GM12864 (cell line): ENCODE measurements around the gene P2RX3.

Experiments used
- DNase-seq: peaks from one replicate; pipeline ENCODE4 v3.0.0-alpha.2; 2011; ENCODE audit warnings: low read depth
- H3K4me3 ChIP-seq: 2 replicates; pipeline ENCODE4 v1.5.1; 2011; ENCODE audit warnings: mild to moderate bottlenecking, low read depth, low read length, control low read depth
- TF ChIP-seq, protein P1 (sequence below): IDR thresholded peaks from 2 replicates; pipeline ENCODE4 v1.5.1; 2011; ENCODE audit warnings: low read depth, mild to moderate bottlenecking, moderate library complexity, low read length, control low read depth, inconsistent platforms; ENCODE audit errors: missing control alignments

P2RX3 gene

GRCh38 chr11:57407010-57407920 lies 69.1 kb downstream of the P2RX3 start:
- DNase-seq = no peak
- no peak overlapping the region for H3K4me3 ChIP-seq
- TF ChIP-seq, protein P1, sequence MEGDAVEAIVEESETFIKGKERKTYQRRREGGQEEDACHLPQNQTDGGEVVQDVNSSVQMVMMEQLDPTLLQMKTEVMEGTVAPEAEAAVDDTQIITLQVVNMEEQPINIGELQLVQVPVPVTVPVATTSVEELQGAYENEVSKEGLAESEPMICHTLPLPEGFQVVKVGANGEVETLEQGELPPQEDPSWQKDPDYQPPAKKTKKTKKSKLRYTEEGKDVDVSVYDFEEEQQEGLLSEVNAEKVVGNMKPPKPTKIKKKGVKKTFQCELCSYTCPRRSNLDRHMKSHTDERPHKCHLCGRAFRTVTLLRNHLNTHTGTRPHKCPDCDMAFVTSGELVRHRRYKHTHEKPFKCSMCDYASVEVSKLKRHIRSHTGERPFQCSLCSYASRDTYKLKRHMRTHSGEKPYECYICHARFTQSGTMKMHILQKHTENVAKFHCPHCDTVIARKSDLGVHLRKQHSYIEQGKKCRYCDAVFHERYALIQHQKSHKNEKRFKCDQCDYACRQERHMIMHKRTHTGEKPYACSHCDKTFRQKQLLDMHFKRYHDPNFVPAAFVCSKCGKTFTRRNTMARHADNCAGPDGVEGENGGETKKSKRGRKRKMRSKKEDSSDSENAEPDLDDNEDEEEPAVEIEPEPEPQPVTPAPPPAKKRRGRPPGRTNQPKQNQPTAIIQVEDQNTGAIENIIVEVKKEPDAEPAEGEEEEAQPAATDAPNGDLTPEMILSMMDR = no peak

DNA sequence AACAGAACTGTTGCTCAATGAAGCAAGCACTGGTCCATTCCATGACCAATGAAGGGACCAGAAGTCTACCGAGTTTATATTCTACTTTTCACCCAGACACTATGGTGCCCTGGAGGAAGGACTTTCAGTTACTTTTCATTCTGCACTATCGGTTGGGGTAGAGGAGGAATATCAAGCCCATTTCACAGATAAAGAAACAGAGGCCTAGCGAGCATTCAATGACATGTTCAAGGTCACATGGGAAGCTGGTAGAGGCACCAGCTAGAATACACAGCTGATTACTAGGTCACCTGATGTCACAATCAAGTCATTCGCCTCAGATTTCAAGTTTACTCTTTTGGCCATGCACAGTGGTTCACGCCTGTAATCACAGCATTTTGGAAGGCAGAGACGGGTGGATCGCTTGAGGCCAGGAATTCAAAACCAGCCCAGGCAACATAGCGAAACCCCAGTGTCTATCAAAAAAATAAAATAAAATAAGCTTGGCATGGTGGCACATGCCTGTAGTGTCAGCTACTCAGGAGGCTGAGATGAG lies 69.9 kb downstream of the P2RX3 start:
- no peak overlapping the region for H3K4me3 ChIP-seq
- no peak for DNase-seq
- TF ChIP-seq, protein P1 = no peak

DNA sequence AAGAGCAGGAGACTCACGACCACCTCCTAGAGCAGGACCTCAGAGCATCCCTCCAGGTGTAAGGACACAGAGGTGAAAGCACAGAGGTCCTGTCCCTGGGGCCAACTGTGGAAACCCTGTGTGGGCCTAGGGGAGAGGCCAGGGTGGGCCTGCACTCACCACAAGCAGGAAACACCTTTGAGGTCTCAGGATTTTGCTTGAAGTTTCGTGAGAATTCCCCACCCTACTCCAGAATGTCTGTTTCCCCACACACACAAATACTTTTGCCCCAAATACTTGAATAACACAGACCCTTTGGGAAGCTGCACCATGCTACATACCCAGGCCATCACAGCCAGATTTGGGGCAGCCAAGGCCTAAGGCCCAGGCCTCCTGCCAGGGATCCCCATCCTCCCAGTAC lies 70.6 kb downstream of the P2RX3 start:
- TF ChIP-seq, protein P1 = no peak
- no peak for DNase-seq
- no peak overlapping the region for H3K4me3 ChIP-seq

DNA sequence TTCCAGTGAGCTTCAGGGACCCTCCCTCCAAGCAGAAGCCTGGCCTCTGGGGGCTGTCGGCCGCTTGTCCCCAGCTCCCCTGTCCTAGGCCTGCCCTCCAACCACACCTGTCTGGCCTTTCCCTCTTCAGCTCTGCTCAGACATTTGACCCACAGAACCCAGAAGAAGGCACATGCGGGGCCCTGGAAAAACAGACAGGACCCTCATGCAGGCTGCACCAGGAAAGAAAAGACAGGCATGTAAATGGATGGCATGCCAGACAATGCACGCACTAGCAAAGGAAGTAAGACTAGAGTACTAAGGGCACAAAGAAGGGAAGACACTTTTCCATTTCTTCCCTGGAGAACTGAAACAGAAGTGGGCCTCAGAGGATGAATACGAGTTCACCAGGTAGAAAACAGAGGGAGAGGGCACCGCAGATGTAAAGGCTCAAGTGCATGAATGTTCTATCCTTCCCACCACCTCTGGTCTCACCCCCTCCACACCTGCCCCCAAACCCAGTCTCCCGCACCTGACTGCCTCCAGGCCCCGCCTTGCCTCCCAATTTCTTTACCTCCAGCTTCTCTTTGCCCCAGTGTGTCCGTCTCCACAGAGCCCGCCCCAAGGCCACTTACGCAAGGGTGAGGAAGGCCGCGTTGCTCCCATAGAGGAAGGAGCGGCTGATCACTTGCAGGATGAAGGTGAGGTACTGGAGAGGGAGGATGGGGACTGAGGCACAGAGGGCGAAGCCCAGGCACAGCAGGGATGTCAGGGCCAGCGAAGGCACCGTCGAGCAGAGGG lies 71.4 kb downstream of the P2RX3 start:
- TF ChIP-seq, protein P1 = no peak
- no peak for DNase-seq
- no peak overlapping the region for H3K4me3 ChIP-seq

GRCh38 chr11:57410287-57410686 lies 72.1 kb downstream of the P2RX3 start:
- TF ChIP-seq, protein P1 = no peak
- H3K4me3 ChIP-seq = no peak overlapping the region
- DNase-seq = no peak

DNA sequence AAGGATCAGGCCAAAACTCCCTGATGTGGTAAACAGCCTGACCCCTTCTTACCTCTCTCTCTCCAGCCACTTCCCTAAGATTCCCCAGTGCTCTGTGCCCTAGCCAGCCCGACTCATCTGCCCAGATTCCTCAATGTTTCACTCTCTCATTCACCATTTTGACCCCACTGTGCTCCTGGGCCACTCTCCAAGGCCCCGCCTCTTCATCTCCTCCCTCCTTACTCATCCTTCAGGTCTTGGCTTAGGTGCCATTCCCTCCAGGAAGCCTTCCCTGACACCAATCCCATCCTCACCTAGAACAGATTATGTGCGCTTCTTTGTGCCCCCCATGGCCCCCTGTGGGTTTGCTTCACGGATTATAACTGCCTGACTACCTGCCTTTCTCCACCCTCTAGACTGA lies 75.5 kb downstream of the P2RX3 start:
- DNase-seq = no peak
- H3K4me3 ChIP-seq = no peak overlapping the region
- TF ChIP-seq, protein P1 = no peak
